ENCODE results near the gene KIAA0319L. TPM values are rescaled to one million over a fixed set of nuclear protein-coding genes. Genes with fewer than 3 reads are reported as not detected.
A peak's percentile ranks its signal among the peaks of the same experiment; 100 is the strongest.

The KIAA0319L gene
- polyA plus RNA-seq, 1 donor from 2014 or later, result 38.1 TPM

DNA sequence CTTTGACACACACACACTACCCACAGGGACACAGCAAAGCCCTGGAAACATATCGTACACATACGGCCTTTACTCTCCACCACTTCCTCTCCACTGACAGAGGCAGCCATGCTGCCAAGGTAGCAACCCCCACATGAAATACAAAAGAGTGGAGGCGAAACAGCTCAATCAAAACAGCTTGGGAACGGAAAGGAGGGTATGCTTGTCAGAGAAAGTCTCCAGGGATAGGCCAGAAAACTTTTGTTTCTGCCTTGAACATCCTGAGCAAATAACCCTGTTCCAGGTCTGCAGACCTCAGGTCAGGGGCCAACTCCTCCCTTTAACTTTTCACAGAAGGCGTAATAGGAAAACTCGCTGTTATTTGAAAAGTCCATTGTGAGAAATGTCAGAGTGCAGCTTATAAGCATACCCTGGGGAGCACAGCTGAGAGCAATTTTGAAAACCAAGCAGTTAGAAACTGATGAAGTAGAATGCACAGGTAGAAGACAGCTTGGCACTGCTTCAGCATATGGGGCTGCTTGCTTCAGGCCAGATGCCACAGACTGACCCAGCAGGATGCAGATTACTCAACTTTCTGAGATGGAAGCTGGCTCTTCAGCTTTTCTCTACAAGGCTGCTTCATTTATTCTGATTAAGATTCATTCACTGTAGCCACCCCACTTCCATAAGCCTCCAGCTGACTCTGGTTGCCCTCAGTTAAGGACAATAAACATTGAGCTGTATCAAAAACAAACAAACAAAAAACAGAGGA, 18.0 kb downstream of the KIAA0319L start:
- Histone ChIP-seq H4K20me1 (ENCODE audit: insufficient read depth) (no peaks in the 10 kb centered on the region), H3K79me2 (replicated peaks; ENCODE audit: insufficient read depth, low read length) (peaks cover 4% of the 10 kb centered on the region), H3K27ac (ENCODE audit: low read length) (peak overlapping the region; percentile 2), H3F3A (ENCODE audit: insufficient read depth, low read length, poor library complexity, severe bottlenecking) (no peaks in the 10 kb centered on the region), H2AFZ (ENCODE audit: low read depth, low read length) (no peak overlapping the region), H3K4me2 (ENCODE audit: low read length) (no peak overlapping the region), H3K4me3 (ENCODE audit: low read length) (no peak overlapping the region), H3K36me3 (ENCODE audit: insufficient read depth, low read length) (no peaks in the 10 kb centered on the region), H3K27me3 (ENCODE audit: insufficient read depth, low read depth, low read length) (no peaks in the 10 kb centered on the region), H3K9me2 (ENCODE audit: insufficient read depth, low read length) (no peaks in the 10 kb centered on the region), H3K9me3 (ENCODE audit: low read length) (no peaks in the 10 kb centered on the region), H3K9ac (ENCODE audit: low read length) (no peak overlapping the region)
- TF ChIP-seq, protein P1, sequence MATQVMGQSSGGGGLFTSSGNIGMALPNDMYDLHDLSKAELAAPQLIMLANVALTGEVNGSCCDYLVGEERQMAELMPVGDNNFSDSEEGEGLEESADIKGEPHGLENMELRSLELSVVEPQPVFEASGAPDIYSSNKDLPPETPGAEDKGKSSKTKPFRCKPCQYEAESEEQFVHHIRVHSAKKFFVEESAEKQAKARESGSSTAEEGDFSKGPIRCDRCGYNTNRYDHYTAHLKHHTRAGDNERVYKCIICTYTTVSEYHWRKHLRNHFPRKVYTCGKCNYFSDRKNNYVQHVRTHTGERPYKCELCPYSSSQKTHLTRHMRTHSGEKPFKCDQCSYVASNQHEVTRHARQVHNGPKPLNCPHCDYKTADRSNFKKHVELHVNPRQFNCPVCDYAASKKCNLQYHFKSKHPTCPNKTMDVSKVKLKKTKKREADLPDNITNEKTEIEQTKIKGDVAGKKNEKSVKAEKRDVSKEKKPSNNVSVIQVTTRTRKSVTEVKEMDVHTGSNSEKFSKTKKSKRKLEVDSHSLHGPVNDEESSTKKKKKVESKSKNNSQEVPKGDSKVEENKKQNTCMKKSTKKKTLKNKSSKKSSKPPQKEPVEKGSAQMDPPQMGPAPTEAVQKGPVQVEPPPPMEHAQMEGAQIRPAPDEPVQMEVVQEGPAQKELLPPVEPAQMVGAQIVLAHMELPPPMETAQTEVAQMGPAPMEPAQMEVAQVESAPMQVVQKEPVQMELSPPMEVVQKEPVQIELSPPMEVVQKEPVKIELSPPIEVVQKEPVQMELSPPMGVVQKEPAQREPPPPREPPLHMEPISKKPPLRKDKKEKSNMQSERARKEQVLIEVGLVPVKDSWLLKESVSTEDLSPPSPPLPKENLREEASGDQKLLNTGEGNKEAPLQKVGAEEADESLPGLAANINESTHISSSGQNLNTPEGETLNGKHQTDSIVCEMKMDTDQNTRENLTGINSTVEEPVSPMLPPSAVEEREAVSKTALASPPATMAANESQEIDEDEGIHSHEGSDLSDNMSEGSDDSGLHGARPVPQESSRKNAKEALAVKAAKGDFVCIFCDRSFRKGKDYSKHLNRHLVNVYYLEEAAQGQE (IDR thresholded peaks at IDR 0.05; ENCODE audit: borderline replicate concordance), result no peak
- TF ChIP-seq RAD21 (conservative IDR thresholded peaks at IDR 0.05) (no peak), EZH2 (IDR thresholded peaks at IDR 0.05; ENCODE audit: borderline replicate concordance, insufficient read depth, low read length, poor library complexity, severe bottlenecking) (no peak), TAF1 (IDR thresholded peaks at IDR 0.05; ENCODE audit: low read depth) (no peak), SMC3 (conservative IDR thresholded peaks at IDR 0.05; ENCODE audit: poor library complexity) (no peak), MXI1 (conservative IDR thresholded peaks at IDR 0.05; ENCODE audit: poor library complexity, severe bottlenecking) (no peak), POLR2AphosphoS5 (IDR thresholded peaks at IDR 0.05) (no peak), EP300 (conservative IDR thresholded peaks at IDR 0.05; ENCODE audit: poor library complexity, severe bottlenecking) (no peak)
- TF ChIP-seq, protein P2, sequence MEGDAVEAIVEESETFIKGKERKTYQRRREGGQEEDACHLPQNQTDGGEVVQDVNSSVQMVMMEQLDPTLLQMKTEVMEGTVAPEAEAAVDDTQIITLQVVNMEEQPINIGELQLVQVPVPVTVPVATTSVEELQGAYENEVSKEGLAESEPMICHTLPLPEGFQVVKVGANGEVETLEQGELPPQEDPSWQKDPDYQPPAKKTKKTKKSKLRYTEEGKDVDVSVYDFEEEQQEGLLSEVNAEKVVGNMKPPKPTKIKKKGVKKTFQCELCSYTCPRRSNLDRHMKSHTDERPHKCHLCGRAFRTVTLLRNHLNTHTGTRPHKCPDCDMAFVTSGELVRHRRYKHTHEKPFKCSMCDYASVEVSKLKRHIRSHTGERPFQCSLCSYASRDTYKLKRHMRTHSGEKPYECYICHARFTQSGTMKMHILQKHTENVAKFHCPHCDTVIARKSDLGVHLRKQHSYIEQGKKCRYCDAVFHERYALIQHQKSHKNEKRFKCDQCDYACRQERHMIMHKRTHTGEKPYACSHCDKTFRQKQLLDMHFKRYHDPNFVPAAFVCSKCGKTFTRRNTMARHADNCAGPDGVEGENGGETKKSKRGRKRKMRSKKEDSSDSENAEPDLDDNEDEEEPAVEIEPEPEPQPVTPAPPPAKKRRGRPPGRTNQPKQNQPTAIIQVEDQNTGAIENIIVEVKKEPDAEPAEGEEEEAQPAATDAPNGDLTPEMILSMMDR (IDR thresholded peaks at IDR 0.05; ENCODE audit: poor library complexity, severe bottlenecking), result no peak

- Histone ChIP-seq H3K4me3 (ENCODE audit: low read length) (no peak overlapping the region), H3K9ac (ENCODE audit: low read length) (no peak overlapping the region), H3K79me2 (replicated peaks; ENCODE audit: insufficient read depth, low read length) (peaks cover 4% of the 10 kb centered on the region), H2AFZ (ENCODE audit: low read depth, low read length) (no peak overlapping the region), H3K27ac (ENCODE audit: low read length) (no peak overlapping the region), H3K36me3 (ENCODE audit: insufficient read depth, low read length) (no peaks in the 10 kb centered on the region), H3K9me2 (ENCODE audit: insufficient read depth, low read length) (no peaks in the 10 kb centered on the region), H3K4me2 (ENCODE audit: low read length) (no peak overlapping the region), H3K27me3 (ENCODE audit: insufficient read depth, low read depth, low read length) (no peaks in the 10 kb centered on the region), H3K9me3 (ENCODE audit: low read length) (no peaks in the 10 kb centered on the region), H4K20me1 (ENCODE audit: insufficient read depth) (no peaks in the 10 kb centered on the region), H3F3A (ENCODE audit: insufficient read depth, low read length, poor library complexity, severe bottlenecking) (no peaks in the 10 kb centered on the region)
- TF ChIP-seq EP300 (conservative IDR thresholded peaks at IDR 0.05; ENCODE audit: poor library complexity, severe bottlenecking), result no peak
- no peak for TF ChIP-seq POLR2AphosphoS5 (IDR thresholded peaks at IDR 0.05)
- TF ChIP-seq SMC3 (conservative IDR thresholded peaks at IDR 0.05; ENCODE audit: poor library complexity), result no peak
- TF ChIP-seq, protein P2 (IDR thresholded peaks at IDR 0.05; ENCODE audit: poor library complexity, severe bottlenecking), result no peak
- TF ChIP-seq MXI1 (conservative IDR thresholded peaks at IDR 0.05; ENCODE audit: poor library complexity, severe bottlenecking), result no peak
- no peak for TF ChIP-seq RAD21 (conservative IDR thresholded peaks at IDR 0.05)
- no peak for TF ChIP-seq EZH2 (IDR thresholded peaks at IDR 0.05; ENCODE audit: borderline replicate concordance, insufficient read depth, low read length, poor library complexity, severe bottlenecking)
- no peak for TF ChIP-seq TAF1 (IDR thresholded peaks at IDR 0.05; ENCODE audit: low read depth)
- TF ChIP-seq, protein P1 (IDR thresholded peaks at IDR 0.05; ENCODE audit: borderline replicate concordance), result no peak
These were observed 19.4 kb downstream of the KIAA0319L start for GRCh38 chr1:35537806-35538205.
